Esophagus muscularis mucosa (tissue), 4 donors: Measurements from ENCODE around the gene SLC13A3. TPM values are rescaled to one million over a fixed set of nuclear protein-coding genes. Genes with fewer than 3 reads are reported as not detected.
A peak's percentile ranks its signal among the peaks of the same experiment; 100 is the strongest.

Source experiments
- DNase-seq: peaks from one replicate; pipeline ENCODE4 v3.0.0-alpha.2; 2017; ENCODE audit errors: extremely low spot score
- H3K27ac ChIP-seq, 4 donors: fragments of 200-600 bp; sonication (generic); replicated peaks in 1 of 4; 1 replicate in 3 of 4; 2 replicates in 1 of 4; pipeline ENCODE4 v1.5.1; 2016 to 2019; ENCODE audit warnings: mild to moderate bottlenecking in 1 of 4
- H3K27me3 ChIP-seq, 4 donors: fragments of 200-600 bp; sonication (generic); one replicate each; pipeline versions ENCODE4 v1.5.1 to v1.6.0; 2016 to 2019
- H3K36me3 ChIP-seq, 4 donors: fragments of 200-600 bp; sonication (generic); one replicate each; pipeline ENCODE4 v1.5.1; 2016 to 2019
- H3K4me1 ChIP-seq, 4 donors: fragments of 200-600 bp; sonication (generic); one replicate each; pipeline ENCODE4 v1.5.1; 2016 to 2019
- H3K4me3 ChIP-seq, 4 donors: fragments of 200-600 bp; sonication (generic); 1 replicate in 2 of 4; 2 replicates in 2 of 4; pipeline ENCODE4 v1.5.1; 2016 to 2019; ENCODE audit warnings: mild to moderate bottlenecking in 4 of 4, moderate library complexity in 1 of 4
- H3K9me3 ChIP-seq, 4 donors: fragments of 200-600 bp; sonication (generic); 1 replicate in 3 of 4; 2 replicates in 1 of 4; pipeline ENCODE4 v1.5.1; 2016 to 2019
- CTCF ChIP-seq, 3 experiments: fragments of 200-600 bp in 2 of 3; fragments of 450-650 bp in 1 of 3; sonication (generic) in 2 of 3; IDR thresholded peaks; one replicate each; pipeline ENCODE4 v1.5.1; 2017 to 2019; ENCODE audit warnings: antibody characterized with exemption in 3 of 3, mild to moderate bottlenecking in 2 of 3, moderate library complexity in 1 of 3
- EP300 ChIP-seq: sonication (generic); formaldehyde crosslinking; IDR thresholded peaks from one replicate; pipeline ENCODE4 v1.6.1; 2017; ENCODE audit warnings: antibody characterized with exemption
- POLR2A ChIP-seq: fragments of 450-650 bp; IDR thresholded peaks from one replicate; pipeline ENCODE4 v1.6.1; 2017; ENCODE audit warnings: antibody characterized with exemption, moderate library complexity, mild to moderate bottlenecking, low read depth
- POLR2AphosphoS5 ChIP-seq, 2 donors: sonication (generic); formaldehyde crosslinking; IDR thresholded peaks; one replicate each; pipeline ENCODE4 v1.6.1; 2017; ENCODE audit warnings: antibody characterized with exemption in 2 of 2
- WGBS: methylation state at CpG from one replicate; pipeline ENCODE4 v1.1.5; 2018; 5-methylcytosine and 5-hydroxymethylcytosine counted together
- intact Hi-C: fragments of 100-400 bp; cut with DNase I; formaldehyde crosslinking; loops from one replicate; pipeline ENCODE4 v1.15.1; 2023
- total RNA-seq, 4 donors: library from RNA; depleted of rRNA; stranded (reverse); fragments of >200 nt; gene quantifications; one replicate each; pipeline versions ENCODE4 v1.1.0 to v1.2.1, GENCODE V29; 2016

SLC13A3 gene
- total RNA-seq = under 1 TPM; 0.42 to 0.66 (median 0.61) TPM

GRCh38 chr20:46651091-46651962, at the start of gene SLC13A3:
Gene SLC13A3, minus strand, starts transcription at chr20:46651459. Its CDS starts 38 bp downstream, at chr20:46651421.
- intact Hi-C loops = no loop called here
- Histone ChIP-seq H3K4me1 (peaks cover 0 to 10% (median 7%) of the 10 kb centered on the region in 4 donors), H3K27ac (no peak within 1 kb of the TSS), H3K36me3 (no peaks in the 10 kb centered on the region), H3K27me3 (peaks cover 0 to 33% (median 1%) of the 10 kb centered on the region in 4 donors), H3K4me3 (peak within 1 kb of the TSS; percentile 22 to 34 (median 28)), H3K9me3 (no peaks in the 10 kb centered on the region)
- 23% methylated on average over 43 of the region's 55 CpGs for WGBS
- TF ChIP-seq EP300 (no peak), POLR2AphosphoS5 (IDR thresholded peaks at IDR 0.05) (no peak), CTCF (IDR thresholded peaks at IDR 0.05) (no peak), POLR2A (no peak)
- no peak for DNase-seq

GRCh38 chr20:46701057-46701456, 49.8 kb upstream of the SLC13A3 start:
- 64% methylated on average over 2 of the region's 2 CpGs for WGBS
- H3K4me3 ChIP-seq = no peak overlapping the region
- H3K27me3 ChIP-seq = peaks cover 0 to 14% (median 0%) of the 10 kb centered on the region in 4 donors
- H3K4me1 ChIP-seq = no peaks in the 10 kb centered on the region
- H3K9me3 ChIP-seq = no peaks in the 10 kb centered on the region
- no peak for TF ChIP-seq CTCF (IDR thresholded peaks at IDR 0.05)
- no peak for DNase-seq
- H3K27ac ChIP-seq = no peak overlapping the region
- H3K36me3 ChIP-seq = no peaks in the 10 kb centered on the region
- intact Hi-C loops = no loop called here

GRCh38 chr20:46700481-46700880, 49.2 kb upstream of the SLC13A3 start:
- Histone ChIP-seq H3K36me3 (no peaks in the 10 kb centered on the region), H3K9me3 (no peaks in the 10 kb centered on the region), H3K4me1 (no peaks in the 10 kb centered on the region), H3K27me3 (peaks cover 0 to 14% (median 0%) of the 10 kb centered on the region in 4 donors), H3K27ac (no peak overlapping the region), H3K4me3 (no peak overlapping the region)
- WGBS = 88% methylated on average over 6 of the region's 6 CpGs
- intact Hi-C loops = no loop called here
- DNase-seq = no peak
- TF ChIP-seq POLR2AphosphoS5 (IDR thresholded peaks at IDR 0.05) = no peak
- TF ChIP-seq CTCF (IDR thresholded peaks at IDR 0.05) = no peak
- TF ChIP-seq EP300 = no peak
- TF ChIP-seq POLR2A = no peak

GRCh38 chr20:46699651-46700359, 48.5 kb upstream of the SLC13A3 start:
- DNase-seq = no peak
- Histone ChIP-seq H3K36me3 (no peaks in the 10 kb centered on the region), H3K27ac (no peak overlapping the region), H3K9me3 (no peaks in the 10 kb centered on the region), H3K4me1 (no peaks in the 10 kb centered on the region), H3K4me3 (no peak overlapping the region), H3K27me3 (peaks cover 0 to 14% (median 0%) of the 10 kb centered on the region in 4 donors)
- intact Hi-C loops = no loop called here
- WGBS = 55% methylated on average over 12 of the region's 12 CpGs
- TF ChIP-seq POLR2AphosphoS5 (IDR thresholded peaks at IDR 0.05) (no peak), CTCF (IDR thresholded peaks at IDR 0.05) (peak in 2 of 3 experiments; percentile 10 to 34)
